Measurements from ENCODE around the gene SEPTIN1. TPM values are rescaled to one million over a fixed set of nuclear protein-coding genes. Genes with fewer than 3 reads are reported as not detected.

Gene SEPTIN1
- total RNA-seq, 1 donor from 2014 or later: not detected

- FAIRE-seq: no peak
- DNase-seq (ENCODE audit: low spot score in 2 of 2): peak; percentile 85 to 87
These were observed 4.5 kb downstream of the SEPTIN1 start for GRCh38 chr16:30377812-30378235.

- no peak for DNase-seq (ENCODE audit: low spot score in 2 of 2)
- no peak for FAIRE-seq
These were observed 5.1 kb downstream of the SEPTIN1 start for GRCh38 chr16:30377050-30377811.

- FAIRE-seq: no peak
These were observed 5.9 kb downstream of the SEPTIN1 start for GRCh38 chr16:30376461-30376902.

GRCh38 chr16:30375864-30376263, 6.5 kb downstream of the SEPTIN1 start:
- no peak for DNase-seq (ENCODE audit: low spot score in 2 of 2)
- FAIRE-seq: no peak

More at GRCh38 chr16:30376461-30376902, 5.9 kb downstream of the SEPTIN1 start:
- no peak for DNase-seq (ENCODE audit: low spot score in 2 of 2)

- no peak for DNase-seq (ENCODE audit: low spot score in 2 of 2)
These were observed 7.8 kb downstream of the SEPTIN1 start, which contains the start of gene MYL11 for GRCh38 chr16:30374538-30374937. Gene MYL11 (plus strand): TSS chr16:30374802. CDS start chr16:30374858, 56 bp downstream.

GRCh38 chr16:30372725-30373124, 9.6 kb downstream of the SEPTIN1 start:
- DNase-seq (ENCODE audit: low spot score in 2 of 2) (no peak), FAIRE-seq (no peak)

More at GRCh38 chr16:30374538-30374937, 7.8 kb downstream of the SEPTIN1 start, which contains the start of gene MYL11:
- no peak for FAIRE-seq

- FAIRE-seq (no peak), DNase-seq (ENCODE audit: low spot score in 2 of 2) (no peak)
These were observed 10.2 kb downstream of the SEPTIN1 start for GRCh38 chr16:30372038-30372712.

- DNase-seq (ENCODE audit: low spot score in 2 of 2): no peak
- FAIRE-seq: no peak
These were observed 11.0 kb downstream of the SEPTIN1 start for GRCh38 chr16:30371248-30371816.

GRCh38 chr16:30370456-30371247, 11.7 kb downstream of the SEPTIN1 start, which contains the start of gene TBC1D10B:
Gene TBC1D10B (minus strand): TSS chr16:30370494. CDS start chr16:30370183, 311 bp downstream.
- FAIRE-seq (peak; percentile 99), DNase-seq (ENCODE audit: low spot score in 2 of 2) (peak; percentile 94 to 97)

GRCh38 chr16:30369938-30370455, 12.4 kb downstream of the SEPTIN1 start:
- DNase-seq (ENCODE audit: low spot score in 2 of 2) (no peak), FAIRE-seq (no peak)

- DNase-seq (ENCODE audit: low spot score in 2 of 2) (no peak), FAIRE-seq (no peak)
These were observed 13.0 kb downstream of the SEPTIN1 start for GRCh38 chr16:30369091-30369937.

- no peak for DNase-seq (ENCODE audit: low spot score in 2 of 2)
- FAIRE-seq: no peak
These were observed 13.6 kb downstream of the SEPTIN1 start for GRCh38 chr16:30368792-30369090.

- DNase-seq (ENCODE audit: low spot score in 2 of 2): no peak
These were observed 14.1 kb downstream of the SEPTIN1 start for GRCh38 chr16:30368122-30368791.

GRCh38 chr16:30367349-30368009, 14.9 kb downstream of the SEPTIN1 start:
- DNase-seq (ENCODE audit: low spot score in 2 of 2) (no peak), FAIRE-seq (no peak)

More at GRCh38 chr16:30368122-30368791, 14.1 kb downstream of the SEPTIN1 start:
- FAIRE-seq: no peak

GRCh38 chr16:30366511-30366910, 15.8 kb downstream of the SEPTIN1 start:
- no peak for DNase-seq (ENCODE audit: low spot score in 2 of 2)
- FAIRE-seq: no peak

GRCh38 chr16:30365200-30365599, 17.2 kb downstream of the SEPTIN1 start:
- no peak for DNase-seq (ENCODE audit: low spot score in 2 of 2)
- no peak for FAIRE-seq

- no peak for DNase-seq (ENCODE audit: low spot score in 2 of 2)
- no peak for FAIRE-seq
These were observed 21.2 kb downstream of the SEPTIN1 start for GRCh38 chr16:30361180-30361579.

- DNase-seq (ENCODE audit: low spot score in 2 of 2): no peak
- no peak for FAIRE-seq
These were observed 22.5 kb downstream of the SEPTIN1 start for GRCh38 chr16:30359871-30360170.

All from frontal cortex (tissue), 4 donors.